ENCODE measurements around the gene LIF.

The LIF gene

DNA sequence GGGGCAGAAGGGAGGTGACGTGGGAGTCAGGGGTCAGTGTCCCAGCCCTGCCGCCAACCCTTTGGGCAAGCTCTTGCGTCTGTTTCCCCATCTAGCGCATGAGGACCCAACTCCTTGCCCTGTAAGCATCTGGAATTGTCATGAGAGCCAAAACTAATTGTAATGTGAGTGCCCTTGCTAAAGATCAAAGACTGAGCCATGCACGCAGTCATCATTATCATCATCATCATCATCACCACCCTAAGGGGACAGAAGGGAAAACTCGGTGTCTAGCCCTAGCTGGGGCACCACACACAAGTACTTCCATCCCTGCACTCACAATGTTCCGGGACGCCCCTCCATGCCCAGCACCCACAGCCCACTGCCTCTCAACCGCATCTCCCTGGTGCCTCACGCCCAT, 2.5 kb downstream of the LIF start:
- DNase-seq (ENCODE audit: extremely low spot score) = no peak
- ChIA-PET CTCF (no interaction called here), POLR2A (no interaction called here)
- no peak for TF ChIP-seq LEF1 (IDR thresholded peaks at IDR 0.05; ENCODE audit: borderline replicate concordance)
- no peak for TF ChIP-seq FOXA1 (IDR thresholded peaks at IDR 0.05)
- no peak for TF ChIP-seq NFRKB (IDR thresholded peaks at IDR 0.05)
- no peak for TF ChIP-seq SP1 (IDR thresholded peaks at IDR 0.05)
- no peak for TF ChIP-seq FOXM1 (IDR thresholded peaks at IDR 0.05; ENCODE audit: borderline replicate concordance)
- TF ChIP-seq, protein P1, sequence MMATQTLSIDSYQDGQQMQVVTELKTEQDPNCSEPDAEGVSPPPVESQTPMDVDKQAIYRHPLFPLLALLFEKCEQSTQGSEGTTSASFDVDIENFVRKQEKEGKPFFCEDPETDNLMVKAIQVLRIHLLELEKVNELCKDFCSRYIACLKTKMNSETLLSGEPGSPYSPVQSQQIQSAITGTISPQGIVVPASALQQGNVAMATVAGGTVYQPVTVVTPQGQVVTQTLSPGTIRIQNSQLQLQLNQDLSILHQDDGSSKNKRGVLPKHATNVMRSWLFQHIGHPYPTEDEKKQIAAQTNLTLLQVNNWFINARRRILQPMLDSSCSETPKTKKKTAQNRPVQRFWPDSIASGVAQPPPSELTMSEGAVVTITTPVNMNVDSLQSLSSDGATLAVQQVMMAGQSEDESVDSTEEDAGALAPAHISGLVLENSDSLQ (IDR thresholded peaks at IDR 0.05) = no peak
- no peak for TF ChIP-seq CTBP1 (IDR thresholded peaks at IDR 0.05; ENCODE audit: borderline replicate concordance)
- TF ChIP-seq BHLHE40 (IDR thresholded peaks at IDR 0.05; ENCODE audit: borderline replicate concordance) = no peak
- no peak for TF ChIP-seq TARDBP (IDR thresholded peaks at IDR 0.05)
- no peak for TF ChIP-seq SUZ12 (IDR thresholded peaks at IDR 0.05)
- TF ChIP-seq L3MBTL2 (conservative IDR thresholded peaks at IDR 0.05) = no peak
- TF ChIP-seq HDGF (IDR thresholded peaks at IDR 0.05; ENCODE audit: borderline replicate concordance) = no peak
- TF ChIP-seq ZNF384 (IDR thresholded peaks at IDR 0.05) = no peak
- TF ChIP-seq FOXK2 (IDR thresholded peaks at IDR 0.05) = no peak
- no peak for TF ChIP-seq ELF4 (IDR thresholded peaks at IDR 0.05)
- TF ChIP-seq ARNT (IDR thresholded peaks at IDR 0.05) = no peak

DNA sequence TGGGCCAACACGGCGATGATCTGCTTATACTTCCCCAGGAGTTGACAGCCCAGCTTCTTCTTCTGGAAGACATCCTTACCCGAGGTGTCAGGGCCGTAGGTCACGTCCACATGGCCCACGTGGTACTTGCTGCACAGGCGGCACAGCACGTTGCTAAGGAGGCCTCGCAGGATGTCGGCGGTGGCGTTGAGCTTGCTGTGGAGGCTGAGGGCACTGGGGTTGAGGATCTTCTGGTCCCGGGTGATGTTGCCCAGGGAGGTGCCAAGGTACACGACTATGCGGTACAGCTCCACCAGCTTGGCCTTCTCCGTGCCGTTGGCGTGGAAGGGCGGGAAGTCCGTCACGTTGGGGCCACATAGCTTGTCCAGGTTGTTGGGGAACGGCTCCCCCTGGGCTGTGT, 2.9 kb downstream of the LIF start:
- ChIA-PET CTCF (no interaction called here), POLR2A (no interaction called here)

DNA sequence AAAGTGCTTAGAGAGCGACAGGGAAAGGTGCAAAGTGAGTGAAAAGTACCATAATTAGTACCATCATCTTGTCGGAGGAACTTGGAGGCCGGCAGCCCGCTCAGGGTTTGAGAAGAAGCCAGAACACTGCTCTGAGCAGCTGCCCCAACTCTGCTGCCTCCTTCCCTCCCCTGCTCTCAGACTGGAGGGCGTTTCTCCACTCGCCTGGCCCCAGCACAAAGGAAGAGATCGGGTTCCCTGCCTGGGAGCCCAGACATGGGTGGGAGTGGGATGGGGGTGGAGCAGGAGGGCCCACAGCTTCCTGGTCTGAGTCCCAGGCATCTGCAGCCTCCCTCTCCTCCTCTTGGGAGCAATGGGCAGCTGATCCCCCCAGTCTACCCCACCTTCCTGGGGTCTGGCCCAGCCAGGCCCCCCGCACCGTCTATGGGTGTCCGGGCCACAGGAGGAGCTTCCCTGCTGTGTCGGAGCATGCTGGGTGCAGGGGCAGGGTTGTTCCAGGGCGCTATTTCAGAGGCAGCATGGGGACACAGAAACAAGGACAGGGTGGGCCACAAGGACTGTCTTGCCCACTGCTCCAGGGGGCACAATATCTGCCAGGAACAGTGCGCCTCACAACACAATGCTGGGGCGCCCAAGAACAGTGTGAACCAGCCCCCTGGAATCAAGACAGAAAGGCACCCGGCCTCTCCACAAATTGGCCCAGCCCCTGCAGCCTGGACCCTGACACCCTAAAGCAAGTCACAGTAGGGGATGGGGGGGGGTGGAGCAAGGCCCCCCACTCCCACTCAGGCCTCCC, 4.8 kb downstream of the LIF start:
- no peak for TF ChIP-seq LEF1 (IDR thresholded peaks at IDR 0.05; ENCODE audit: borderline replicate concordance)
- no peak for DNase-seq (ENCODE audit: extremely low spot score)
- POLR2A ChIA-PET = no interaction called here
- CTCF ChIA-PET = no interaction called here

More for the DNA sequence above, 2.9 kb downstream of the LIF start:
- TF ChIP-seq FOXM1 (IDR thresholded peaks at IDR 0.05; ENCODE audit: borderline replicate concordance) = no peak
- DNase-seq (ENCODE audit: extremely low spot score) = no peak

DNA sequence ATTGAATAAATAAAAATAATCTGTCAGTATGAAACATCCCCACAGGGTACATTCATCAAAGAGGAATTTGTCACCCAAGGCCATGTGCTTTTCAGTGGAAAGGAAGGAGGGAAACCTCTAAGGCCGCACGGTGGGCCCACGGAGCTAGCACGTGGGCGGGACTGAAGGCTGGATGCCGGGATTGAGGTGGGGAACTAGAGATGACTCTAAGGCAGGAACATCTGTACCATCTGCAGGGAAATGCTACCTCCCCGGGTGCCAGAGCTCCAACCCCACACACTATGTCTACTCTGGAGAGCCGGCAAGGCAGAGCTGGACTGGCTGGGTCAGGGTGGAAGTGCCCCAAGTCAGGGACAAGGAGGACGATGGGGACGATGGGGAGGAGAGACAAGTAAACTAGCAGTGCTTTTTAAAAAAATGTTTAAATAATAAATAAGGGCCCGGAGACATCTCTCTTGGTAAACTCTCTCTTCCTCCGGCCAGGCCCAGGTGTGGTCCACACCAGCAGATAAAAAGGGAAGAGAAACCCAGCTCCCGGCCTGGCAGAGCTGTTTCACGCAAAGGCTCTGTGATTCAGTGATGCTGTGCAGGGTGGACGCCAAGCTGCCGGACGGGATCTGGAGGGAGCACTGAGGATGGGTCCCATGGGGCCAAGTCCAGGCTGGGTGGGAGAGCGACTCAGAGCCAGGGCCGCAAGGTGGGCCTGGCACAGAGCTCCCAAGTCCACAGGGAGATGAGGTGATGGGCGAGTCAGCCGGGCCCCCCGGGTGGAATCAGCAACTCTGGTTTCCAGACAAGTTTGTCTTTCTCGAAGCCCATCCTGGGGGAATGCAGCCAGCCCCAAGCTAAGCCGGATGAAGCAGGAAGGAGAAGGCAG, 5.8 kb downstream of the LIF start:
- POLR2A ChIA-PET = no interaction called here

DNA sequence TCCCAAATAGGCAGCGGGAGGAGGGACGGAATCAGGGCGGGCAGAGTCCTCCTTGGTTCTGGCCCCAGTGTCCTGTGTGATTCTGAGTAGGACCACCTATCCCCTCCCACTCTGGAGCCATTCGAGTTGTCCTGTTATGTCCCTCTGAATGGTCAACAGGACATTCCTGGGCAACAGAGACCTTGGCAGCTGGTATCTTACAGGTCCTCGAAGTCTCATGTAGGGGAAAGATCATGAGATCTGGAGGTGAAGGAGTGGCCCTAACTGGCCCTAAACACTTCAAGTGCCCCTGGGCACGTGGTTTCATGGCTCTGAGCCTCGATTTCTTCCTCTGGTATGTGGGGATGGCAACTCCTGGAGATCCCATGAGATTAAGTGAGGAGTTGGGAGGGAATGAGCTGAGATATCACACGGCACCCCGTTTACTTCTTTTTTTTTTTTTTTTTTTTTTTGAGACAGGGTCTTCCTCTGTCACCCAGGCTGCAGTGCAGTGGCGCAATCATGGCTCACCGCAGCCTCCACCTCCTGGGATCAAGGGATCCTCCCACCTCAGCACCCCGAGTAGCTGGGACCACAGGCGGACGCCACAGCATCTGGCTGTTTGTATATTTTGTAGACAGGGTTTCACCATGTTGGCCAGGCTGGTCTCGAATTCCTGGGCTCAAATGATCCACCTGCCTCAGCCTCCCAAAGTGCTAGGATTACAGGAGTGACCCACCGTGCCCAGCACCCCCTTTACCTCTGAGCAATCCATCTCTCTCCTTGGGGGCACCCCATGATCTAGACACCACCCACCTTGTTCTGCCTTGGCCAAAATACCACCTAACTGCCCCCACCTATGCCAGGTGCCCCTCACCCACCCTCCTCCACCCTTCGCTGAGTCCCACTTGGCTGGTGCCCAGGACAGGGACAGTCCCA, 6.8 kb downstream of the LIF start:
- DNase-seq (ENCODE audit: extremely low spot score) = no peak
- TF ChIP-seq NFRKB (IDR thresholded peaks at IDR 0.05) (no peak), ZNF384 (IDR thresholded peaks at IDR 0.05) (no peak), FOXM1 (IDR thresholded peaks at IDR 0.05; ENCODE audit: borderline replicate concordance) (no peak), CTBP1 (IDR thresholded peaks at IDR 0.05; ENCODE audit: borderline replicate concordance) (no peak), BHLHE40 (IDR thresholded peaks at IDR 0.05; ENCODE audit: borderline replicate concordance) (no peak), HDGF (IDR thresholded peaks at IDR 0.05; ENCODE audit: borderline replicate concordance) (no peak), ARNT (IDR thresholded peaks at IDR 0.05) (no peak), FOXA1 (IDR thresholded peaks at IDR 0.05) (no peak), L3MBTL2 (conservative IDR thresholded peaks at IDR 0.05) (no peak), ELF4 (IDR thresholded peaks at IDR 0.05) (no peak), FOXK2 (IDR thresholded peaks at IDR 0.05) (no peak), TARDBP (IDR thresholded peaks at IDR 0.05) (no peak)
- TF ChIP-seq, protein P1 (IDR thresholded peaks at IDR 0.05) = no peak
- POLR2A ChIA-PET = interaction anchor here (0.8 kb wide), 1 partner anchor 31 kb away, joined by 4 read pairs; no protein-coding TSS in a partner anchor
- CTCF ChIA-PET = no interaction called here

More for the DNA sequence above, 5.8 kb downstream of the LIF start:
- CTCF ChIA-PET = no interaction called here
- no peak for DNase-seq (ENCODE audit: extremely low spot score)
- TF ChIP-seq FOXA1 (IDR thresholded peaks at IDR 0.05) (no peak), L3MBTL2 (conservative IDR thresholded peaks at IDR 0.05) (no peak), CTBP1 (IDR thresholded peaks at IDR 0.05; ENCODE audit: borderline replicate concordance) (no peak), NFRKB (IDR thresholded peaks at IDR 0.05) (no peak)

DNA sequence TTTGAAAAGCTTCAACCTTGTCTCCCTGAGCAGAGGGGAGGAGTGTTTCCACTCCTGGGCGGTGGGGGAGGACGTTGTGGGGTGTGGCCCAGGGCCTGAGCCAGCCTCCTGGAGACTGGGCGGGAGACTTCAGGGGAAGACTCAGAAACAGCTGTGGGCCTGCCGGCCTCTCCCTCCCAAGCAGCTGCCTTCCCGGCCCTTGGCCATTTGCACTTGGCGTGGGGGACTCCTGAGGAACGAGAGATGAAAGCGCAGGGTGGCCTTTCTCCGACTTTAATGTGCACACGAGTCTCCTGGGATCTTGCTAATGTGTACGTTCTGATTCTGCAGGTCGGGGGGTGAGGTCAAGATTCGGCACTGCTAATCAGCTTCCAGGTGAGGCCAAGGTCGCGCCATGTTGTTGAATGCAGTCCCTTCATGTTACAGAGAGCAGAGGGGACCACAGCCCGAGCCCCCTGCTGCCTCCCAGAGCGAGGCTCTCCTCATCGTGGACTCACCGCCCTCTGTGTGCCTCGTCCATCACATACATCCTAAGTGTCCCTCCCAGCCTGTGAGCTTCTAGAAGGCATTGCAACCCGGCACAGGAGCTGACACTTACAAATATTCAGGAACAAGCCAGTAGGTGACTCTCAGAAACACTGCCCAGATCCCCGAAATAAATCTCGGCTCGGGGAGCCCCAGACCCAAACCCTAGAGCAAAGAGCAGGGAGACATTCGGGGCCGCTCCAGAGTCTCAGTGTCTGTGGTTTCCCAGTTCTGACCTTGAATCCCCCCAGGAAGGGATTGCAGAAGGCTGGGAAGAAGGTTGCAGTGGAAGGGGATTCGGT, 7.7 kb downstream of the LIF start:
- no peak for DNase-seq (ENCODE audit: extremely low spot score)
- TF ChIP-seq CTBP1 (IDR thresholded peaks at IDR 0.05; ENCODE audit: borderline replicate concordance) (no peak), FOXA1 (IDR thresholded peaks at IDR 0.05) (no peak), ARNT (IDR thresholded peaks at IDR 0.05) (no peak)
- ChIA-PET CTCF (interaction anchor here (0.7 kb wide), 1 partner anchor 191 kb away, joined by 3 read pairs; no protein-coding TSS in a partner anchor), POLR2A (interaction anchor here (0.8 kb wide), 1 partner anchor 30 kb away, joined by 4 read pairs; no protein-coding TSS in a partner anchor)

All from HEK293T (cell line).